Testis (tissue), 2 donors: Measurements from ENCODE around the gene TMEM213.

Source experiments
- CTCF ChIP-seq, 3 experiments: fragments of 450-650 bp in 2 of 3; fragments of 200-600 bp in 1 of 3; sonication (generic) in 1 of 3; IDR thresholded peaks; one replicate each; pipeline ENCODE4 v1.5.1; 2016 to 2019; ENCODE audit warnings: antibody characterized with exemption in 3 of 3, mild to moderate bottlenecking in 2 of 3, moderate library complexity in 1 of 3
- POLR2A ChIP-seq: fragments of 450-650 bp; IDR thresholded peaks from one replicate; pipeline ENCODE4 v1.6.1; 2017; ENCODE audit warnings: antibody characterized with exemption, mild to moderate bottlenecking, moderate library complexity

- TF ChIP-seq CTCF (IDR thresholded peaks at IDR 0.05): no peak
- no peak for TF ChIP-seq POLR2A
Observed at GRCh38 chr7:138755842-138756590, 41.8 kb upstream of the TMEM213 start.
